ENCODE results near the gene LAIR1.

GRCh38 chr19:54335979-54336892, 28.5 kb downstream of the LAIR1 start:
- TF ChIP-seq EZH2phosphoT487 (IDR thresholded peaks at IDR 0.05; ENCODE audit: insufficient read depth, low read depth) (no peak), EZH2 (IDR thresholded peaks at IDR 0.05; ENCODE audit: insufficient read depth, poor library complexity, severe bottlenecking) (no peak)
